NCI-H774 (cell line): ENCODE data around the gene ZNF444.
A peak's percentile ranks its signal among the peaks of the same experiment; 100 is the strongest.

Experiments used
- DNase-seq: peaks from one replicate; lab custom pipeline; 2025; lab: John Stamatoyannopoulos, UW

ZNF444 gene

DNA sequence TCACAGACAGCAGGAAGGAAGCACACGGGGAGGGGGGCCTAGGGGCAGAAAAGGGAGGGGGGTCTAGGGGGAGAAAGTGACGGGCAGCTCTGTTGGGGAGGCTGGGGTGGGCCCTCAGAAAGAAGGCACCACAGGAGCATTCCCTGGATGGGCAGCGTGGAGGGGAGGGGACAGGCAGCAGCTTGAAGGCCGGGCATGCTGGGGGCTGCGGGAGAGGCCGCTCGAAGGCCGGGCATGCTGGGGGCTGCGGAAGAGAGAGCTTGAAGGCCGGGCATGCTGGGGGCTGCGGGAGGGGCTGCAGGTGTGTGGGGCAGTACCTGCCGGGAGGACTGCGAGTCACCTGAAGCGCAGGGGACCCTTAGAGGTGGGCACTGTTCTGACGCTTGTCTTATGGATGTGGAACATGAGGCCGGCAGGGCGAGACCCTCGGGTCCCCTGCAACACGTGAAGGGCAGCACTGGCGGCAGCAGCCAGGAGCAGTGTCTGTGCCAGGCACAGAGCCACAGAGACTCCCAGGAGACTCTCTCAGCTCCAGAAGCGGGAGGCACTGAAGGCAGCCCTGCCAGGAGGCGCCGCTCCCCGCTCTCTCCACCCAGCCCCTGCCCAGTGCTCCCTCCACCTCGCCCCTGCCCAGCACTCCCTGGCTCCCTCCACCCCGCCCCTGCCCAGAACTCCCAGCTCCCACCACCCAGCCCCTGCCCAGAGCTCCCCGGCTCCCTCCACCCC is 33.3 kb upstream of the ZNF444 start:
- DNase-seq, result no peak

DNA sequence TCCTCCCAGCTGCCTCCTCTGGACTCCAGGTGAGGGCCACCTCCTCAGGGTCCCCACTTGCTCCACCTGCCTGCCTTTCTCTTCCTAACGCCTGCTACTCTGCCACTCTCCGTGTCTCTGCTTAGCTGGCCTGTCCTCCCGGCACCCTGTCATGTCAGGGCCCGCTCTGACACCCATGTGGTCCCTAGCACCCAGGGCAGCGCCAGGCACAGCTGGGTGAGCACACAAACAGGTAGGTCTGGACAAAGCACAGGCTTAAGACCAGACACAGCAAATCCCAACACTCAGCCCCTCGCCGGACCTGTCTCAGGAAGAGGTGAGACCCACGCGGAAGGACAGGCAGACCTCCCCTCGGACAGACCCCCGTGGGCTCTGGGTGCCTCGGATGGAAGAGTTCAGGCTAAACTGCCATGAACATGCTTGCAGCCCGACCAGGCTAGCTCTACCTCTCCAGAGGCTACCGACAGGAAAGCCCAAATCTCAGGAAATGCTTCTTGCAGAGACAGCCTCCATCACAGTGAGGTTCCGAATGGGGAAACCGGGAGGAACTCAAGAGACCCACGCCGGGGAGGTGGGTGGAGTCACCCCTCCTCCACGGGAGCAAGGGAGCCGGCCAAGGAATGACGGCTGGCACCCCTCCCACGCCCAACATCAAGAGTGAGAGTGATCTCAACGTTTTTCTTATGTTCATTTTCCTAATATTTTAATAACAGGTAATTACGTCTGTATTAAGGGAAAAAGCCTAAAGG is 32.5 kb upstream of the ZNF444 start:
- DNase-seq, result no peak

GRCh38 chr19:56109226-56109625 is 31.9 kb upstream of the ZNF444 start:
- DNase-seq, result no peak

DNA sequence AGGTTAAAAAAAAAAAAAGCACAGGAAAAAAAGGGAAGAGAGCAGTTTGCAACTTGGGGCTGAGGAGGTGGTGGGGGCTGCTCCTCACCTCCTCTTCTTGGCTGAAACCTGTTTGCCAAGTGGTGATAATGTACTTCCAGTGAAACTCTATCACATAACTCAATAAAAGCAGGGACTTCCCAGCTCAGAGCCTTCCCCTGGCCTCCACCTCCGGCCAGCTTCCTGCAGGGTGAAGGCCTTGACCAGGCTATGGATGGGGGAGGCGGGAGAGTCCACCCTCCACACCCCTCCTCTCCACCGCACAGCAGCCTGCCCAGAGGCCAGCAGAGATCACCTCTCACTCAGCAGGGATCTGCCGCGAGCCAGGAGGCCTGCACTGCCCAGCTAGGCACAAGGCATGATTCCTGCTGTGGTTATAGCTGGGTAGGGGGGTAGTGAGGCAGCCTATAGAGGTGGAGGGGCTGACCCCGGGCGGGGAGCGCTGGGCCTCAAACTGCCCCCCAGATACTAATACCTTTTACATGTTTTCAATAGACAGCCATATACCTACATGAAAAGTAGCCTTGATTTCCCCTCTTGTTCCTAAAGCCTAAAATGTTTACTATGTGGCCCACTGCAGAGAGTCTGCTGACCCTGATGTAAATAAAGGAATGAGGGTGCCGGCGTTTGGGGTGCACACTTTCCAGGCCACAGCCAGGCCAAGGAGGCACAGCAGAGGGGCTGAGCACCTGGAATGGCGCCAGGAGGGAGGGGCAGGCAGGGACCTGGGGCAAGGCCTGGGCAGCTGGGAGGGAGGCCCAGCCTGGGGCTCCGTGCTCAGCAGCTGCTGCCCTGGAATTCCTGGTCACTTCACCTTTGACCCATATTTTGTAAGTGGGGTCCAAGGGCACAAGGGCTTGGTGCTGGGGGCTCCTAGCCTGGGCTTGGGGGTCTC is 30.3 kb upstream of the ZNF444 start:
- no peak for DNase-seq

DNA sequence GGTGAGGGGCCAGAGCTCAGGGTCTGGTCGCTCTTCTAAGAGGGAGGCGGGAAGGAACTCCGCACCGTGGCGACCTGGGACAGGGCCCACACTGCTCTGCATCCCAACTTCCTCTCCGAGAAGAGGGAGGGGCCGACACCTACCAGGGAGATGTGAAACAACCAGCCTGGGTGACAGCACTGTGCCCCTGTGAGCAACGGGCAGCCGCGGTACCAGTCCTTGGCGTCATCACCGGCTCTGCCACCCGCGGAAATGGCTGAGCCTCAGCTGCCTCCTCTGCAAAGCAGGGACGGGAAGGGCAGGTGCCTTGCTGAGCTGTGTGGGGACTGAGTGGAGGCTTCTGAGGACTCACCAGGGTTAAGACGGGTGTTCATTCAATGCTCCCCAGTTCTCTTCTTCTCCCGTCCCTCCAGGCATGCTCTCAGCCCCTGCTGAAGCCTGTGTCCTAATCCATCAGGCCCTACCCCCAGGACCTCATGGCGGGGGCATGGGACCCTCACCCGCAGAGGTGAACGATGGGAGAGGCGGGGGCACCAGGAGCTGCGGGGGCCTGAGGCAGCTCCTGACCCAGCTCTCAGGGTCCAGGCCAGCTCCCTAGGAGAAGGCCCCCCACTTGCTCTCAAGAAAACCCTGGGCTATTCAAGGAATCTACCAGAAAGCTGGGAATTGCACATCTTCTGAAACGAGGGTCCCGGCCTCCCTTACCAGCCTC is 29.3 kb upstream of the ZNF444 start:
- no peak for DNase-seq

DNA sequence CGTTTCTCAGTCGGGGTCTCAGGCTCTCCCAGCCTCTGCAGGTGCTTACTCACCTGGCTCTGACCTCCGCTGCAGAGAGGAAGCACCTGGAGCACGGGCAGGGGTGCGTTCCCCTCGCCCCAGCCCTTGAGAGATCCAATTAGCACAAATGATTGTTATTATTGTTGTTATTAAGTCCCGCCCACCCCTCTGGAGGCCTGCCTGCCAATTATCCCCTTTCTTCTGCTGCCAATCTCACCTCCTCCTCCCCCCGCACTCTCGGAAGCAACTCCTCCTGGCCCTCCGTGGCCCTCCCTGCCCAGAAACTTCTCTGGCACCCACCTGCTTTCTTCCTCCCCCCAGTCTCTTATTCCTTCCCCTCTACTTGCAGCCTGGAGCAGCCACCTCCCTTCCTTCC is 28.8 kb upstream of the ZNF444 start:
- DNase-seq, result peak; percentile 12

DNA sequence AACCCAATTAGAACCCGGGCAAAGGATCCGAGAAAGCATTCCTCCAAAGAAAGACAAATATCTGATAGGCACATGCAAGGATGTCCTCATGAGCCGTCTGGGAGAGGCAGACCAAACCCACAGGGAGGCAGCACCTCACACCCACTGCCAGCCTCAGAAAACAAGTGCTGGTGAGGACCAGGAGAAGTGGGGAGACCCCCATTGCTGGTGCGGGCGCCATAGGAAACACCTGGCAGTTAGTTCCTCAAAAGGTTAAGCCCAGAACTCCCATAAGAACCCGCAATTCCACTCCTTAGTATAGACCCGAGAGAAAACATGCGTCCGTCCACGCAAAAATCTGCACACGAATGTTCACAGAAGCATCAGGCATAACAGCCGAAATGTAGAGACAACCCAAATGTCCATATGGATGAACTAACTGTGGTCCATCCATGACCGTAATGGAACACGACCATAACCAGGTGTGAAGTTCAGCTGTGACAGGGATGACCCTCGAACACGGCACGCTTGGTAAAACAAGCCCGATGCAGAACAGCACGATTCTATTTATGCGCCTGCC is 27.9 kb upstream of the ZNF444 start:
- no peak for DNase-seq

DNA sequence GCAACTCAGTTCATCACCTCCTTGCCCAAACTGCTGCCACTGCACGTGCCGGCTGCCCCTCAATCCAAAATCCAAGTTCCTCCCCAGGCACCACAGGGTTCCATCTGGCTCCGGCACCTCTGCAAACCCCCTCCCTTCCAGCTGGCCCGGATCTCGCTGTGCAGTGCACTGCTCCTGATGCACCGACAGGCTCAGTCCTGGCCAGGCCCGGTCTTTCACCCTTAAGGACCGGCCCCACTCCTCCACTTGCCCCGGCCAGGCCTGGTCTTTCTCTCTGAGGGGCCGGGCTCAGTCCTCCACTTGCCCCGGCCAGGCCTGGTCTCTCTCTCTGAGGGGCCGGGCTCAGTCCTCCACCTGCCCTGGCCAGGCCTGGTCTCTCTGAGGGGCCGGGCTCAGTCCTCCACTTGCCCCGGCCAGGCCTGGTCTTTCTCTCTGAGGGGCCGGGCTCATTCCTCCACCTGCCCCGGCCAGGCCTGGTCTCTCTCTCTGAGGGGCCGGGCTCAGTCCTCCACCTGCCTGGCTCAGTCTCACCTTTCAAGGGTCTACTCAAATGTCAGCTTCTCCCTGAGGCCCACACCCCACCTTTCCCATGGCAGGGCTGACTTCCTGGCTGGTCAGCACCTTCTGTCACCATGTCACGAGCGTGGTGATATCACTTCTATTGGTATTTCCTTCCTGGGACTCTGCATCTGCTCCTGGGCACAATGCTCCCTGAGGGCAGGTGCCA is 26.9 kb upstream of the ZNF444 start:
- DNase-seq, result no peak

- no peak for DNase-seq
Measured at GRCh38 chr19:56114778-56115110, 26.3 kb upstream of the ZNF444 start.

DNA sequence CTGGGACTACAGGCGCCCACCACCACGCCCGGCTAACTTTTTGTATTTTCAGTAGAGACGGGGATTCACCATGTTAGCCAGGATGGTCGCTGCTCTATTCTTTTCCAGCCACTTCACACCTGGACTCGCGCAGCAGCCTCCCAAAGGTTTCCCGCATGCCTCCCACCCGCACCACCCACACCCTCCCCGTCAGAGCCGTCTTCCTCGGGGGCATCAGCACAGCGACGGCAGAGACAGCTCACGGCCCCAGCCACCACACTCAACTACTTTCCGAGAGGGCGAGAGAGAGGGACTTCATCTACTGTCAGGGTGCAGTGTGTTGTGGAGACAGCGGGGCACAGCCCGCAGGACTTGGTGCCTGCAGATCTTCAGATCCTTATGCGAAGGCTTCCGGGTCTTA is 25.6 kb upstream of the ZNF444 start:
- no peak for DNase-seq

DNA sequence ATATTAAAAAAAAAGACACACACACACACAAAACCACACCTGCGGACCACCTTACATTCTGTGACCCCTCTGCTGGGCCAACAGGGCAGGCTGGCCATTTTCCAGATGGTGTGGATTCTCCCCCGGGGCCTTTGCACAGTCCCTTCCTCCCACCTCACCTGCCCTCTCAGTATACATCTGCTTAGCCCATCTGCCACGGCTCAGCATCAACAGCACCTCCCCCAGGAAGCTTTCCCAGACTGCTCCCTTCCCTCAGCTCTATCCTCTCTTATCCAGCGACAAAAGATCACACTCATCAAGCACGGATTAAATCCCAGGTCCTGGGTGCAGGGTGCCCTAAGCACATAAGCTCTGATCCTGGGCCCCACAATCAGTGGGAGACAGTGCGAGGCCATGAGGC is 24.5 kb upstream of the ZNF444 start:
- DNase-seq, result no peak

- DNase-seq, result no peak
Measured at GRCh38 chr19:56117376-56117884, 23.7 kb upstream of the ZNF444 start.

GRCh38 chr19:56117889-56118288 is 23.2 kb upstream of the ZNF444 start:
- DNase-seq, result no peak

DNA sequence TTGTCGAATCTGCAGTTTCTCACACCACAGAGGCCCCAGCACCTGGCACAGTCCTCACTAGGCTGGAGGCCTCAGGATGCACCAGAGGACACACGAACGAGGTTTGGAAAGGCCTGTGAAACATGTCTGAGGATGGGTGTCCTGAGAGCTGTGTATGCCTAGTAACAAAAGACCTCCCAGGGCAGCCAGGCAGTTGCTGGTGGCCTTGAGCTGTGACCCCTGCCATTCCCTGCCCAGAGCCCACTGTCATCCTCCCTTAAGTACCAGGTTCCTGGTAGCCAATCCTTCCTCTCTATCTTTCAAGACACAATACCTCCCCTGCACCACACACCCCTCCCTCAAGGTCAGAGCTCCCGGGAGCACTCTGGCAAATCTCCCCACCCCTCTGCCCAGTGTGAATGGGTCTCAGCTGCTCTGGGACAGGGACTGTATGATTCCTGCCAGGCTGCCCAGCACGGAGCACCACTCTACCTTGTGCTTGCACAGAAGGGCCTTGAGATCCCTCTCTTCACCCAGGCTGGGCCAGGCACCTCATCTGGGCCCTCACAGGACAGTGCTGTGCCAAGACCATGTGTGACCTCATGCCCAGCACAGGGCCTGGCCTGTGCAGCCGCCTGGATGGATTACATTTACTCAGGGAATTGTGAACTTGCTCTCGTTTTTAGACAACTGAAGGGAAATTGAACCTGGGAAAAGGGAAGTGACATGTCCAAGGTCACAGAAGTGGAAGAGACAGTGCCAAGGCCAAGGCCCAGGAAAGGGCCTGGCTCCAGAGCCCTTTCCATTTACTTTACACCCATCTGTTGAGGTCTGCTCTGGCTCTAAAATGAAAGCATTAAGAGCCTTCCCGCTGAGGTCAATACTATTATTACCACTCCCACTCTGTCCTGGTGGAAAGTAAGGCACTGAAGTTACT is 22.2 kb upstream of the ZNF444 start:
- DNase-seq, result no peak

DNA sequence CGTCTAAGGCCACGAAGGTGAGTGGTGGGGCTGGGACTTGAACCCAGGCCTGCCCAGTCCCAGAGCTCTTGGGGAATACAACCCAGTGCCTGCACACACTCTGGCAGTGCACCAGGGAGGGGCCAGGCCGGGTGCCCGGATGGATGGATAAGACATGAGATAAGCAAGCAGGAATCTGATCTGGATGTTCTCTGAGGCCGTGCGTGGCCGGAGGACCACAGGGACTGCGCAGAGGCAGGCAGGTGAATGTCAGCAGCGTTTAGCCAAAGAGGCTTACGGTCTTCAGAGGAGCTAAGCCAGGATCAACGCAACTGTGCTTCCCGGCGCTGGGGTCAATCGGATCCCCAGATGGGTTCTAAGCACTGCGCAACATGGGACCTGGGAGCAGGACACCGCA is 21.5 kb upstream of the ZNF444 start:
- DNase-seq, result no peak

GRCh38 chr19:56120002-56120370 is 21.1 kb upstream of the ZNF444 start:
- DNase-seq, result no peak

- peak; percentile 73 for DNase-seq
Measured at GRCh38 chr19:56120371-56121179, 20.5 kb upstream of the ZNF444 start.

DNA sequence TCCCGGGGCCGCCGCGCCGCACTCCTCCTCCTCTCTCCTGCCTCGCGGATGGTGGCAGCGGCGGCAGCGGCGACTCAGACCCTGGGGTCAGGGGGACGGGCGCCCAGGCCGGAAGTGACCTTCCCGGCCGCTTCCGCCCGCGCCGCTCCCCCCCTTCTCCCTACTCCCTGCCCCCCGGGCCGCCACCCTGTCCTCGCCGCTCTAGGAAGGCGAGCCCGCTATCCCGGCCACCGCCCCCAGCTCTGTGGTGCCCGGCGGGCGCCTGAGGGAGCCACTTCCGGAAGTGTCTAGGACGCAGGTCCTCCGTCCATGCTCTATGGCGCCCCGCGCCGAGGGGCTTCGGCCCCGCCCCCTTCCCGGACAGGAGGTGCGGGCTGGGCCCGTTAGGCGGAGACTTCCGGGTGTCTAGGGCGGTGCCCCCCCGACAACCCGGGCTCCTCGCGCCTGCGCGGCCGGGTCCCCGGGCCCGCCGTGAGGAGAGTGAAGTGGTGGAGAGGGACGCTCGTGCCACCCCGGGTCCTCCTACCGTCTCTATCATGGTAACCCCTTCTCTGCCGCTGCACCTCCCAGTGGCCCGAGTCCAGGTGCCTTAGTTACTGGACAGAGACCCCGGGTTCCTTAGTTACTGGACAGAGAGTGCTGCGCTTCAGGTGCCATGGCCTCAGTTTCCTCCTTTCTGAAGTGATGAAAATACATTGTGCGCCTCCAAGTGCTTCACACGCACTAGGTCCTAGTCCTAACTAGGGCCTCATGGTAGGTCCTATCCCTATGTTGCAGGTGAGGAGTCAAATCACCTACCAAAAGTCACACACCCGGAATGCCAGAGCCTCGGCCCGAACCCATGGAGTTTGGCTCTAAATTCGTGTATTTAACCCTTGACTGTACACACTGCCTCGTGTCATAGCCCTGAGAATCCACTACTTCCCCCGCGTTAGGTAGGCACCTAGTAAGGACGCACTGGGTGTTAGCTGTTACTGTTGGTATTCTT is 19.6 kb upstream of the ZNF444 start, which contains the start of gene ZNF787:
Gene ZNF787 (minus strand): TSS at position 116 of the 988 bp plus-strand sequence. CDS start 18,078 bp downstream, outside the sequence.
- DNase-seq, result peak; percentile 98
